HG02870 (cell line): ENCODE data around the gene TUBGCP5.
"Not testable (repeated sequence)": the region's sequence is repeated elsewhere in the genome, so short reads cannot be mapped to it uniquely, and the experiment has no call there.

ENCODE experiments used
- ATAC-seq: cut with Tn5 transposase; IDR thresholded peaks from one replicate; pipeline ENCODE4 v1.9.1; 2021; ENCODE audit warnings: mild to moderate bottlenecking, moderate library complexity; ENCODE audit not compliant: unreplicated experiment

TUBGCP5 gene

DNA sequence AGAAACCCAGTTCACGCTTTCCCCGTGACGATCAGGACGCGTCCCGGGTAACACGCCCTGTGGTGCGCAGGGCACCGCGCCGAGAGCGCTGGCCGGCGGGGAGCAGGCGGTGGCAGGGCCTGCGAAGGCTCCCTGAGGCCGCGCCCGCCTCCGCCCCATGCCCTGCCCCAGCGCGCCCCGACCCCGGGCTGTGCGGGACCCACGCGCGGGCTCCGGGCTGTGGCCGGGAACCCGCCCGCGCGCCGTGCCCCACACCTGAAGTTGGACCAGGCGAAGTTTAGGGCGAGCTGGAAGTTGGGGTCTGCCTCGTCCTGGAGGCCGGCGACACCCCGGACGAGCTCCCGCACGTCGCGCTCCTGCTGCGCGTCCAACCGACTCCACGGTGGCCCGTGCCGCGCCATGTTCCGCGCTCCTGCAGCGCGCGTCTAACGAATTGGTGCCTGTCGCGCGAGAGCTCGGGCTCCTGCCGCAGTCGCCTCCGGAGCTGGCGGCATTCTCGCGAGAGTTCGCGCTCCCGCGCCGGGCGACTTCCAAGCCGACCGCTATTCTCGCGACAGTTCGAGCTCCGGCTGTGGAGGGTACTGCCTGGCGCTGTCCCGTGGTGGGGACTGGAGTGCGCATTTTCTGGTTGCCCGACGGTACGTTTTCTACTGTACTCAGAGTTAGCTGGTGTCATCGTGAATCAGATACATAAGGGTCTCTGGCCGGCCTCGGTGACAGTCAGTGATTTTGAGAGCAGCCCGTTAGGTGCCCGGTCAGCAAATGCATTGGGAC, at the start of gene TUBGCP5:
TSS of gene TUBGCP5 (minus strand) at position 427 of the 774 bp plus-strand sequence. CDS start at position 401, 26 bp downstream.
- peak; percentile 86 for ATAC-seq

DNA sequence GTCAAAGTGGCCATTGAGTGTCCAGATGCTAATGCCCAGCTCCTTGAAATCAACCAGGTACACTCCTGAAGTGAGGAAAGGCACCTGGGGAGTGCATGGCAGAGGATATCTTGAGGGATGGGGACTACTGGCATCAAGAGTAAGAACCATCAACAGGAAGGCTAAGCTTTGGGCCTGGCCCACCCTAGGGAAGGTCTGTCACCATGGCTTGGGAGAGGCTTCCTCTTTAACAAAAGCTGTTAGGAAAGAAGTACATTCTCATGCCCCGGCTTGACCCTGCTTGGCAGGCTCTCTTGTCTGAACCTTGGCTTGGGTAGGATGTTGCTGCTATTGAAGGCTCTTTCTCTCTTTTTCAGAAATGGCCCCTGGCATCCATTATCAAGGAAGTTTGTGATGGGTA, 43.7 kb upstream of the TUBGCP5 start:
- ATAC-seq, result no peak

DNA sequence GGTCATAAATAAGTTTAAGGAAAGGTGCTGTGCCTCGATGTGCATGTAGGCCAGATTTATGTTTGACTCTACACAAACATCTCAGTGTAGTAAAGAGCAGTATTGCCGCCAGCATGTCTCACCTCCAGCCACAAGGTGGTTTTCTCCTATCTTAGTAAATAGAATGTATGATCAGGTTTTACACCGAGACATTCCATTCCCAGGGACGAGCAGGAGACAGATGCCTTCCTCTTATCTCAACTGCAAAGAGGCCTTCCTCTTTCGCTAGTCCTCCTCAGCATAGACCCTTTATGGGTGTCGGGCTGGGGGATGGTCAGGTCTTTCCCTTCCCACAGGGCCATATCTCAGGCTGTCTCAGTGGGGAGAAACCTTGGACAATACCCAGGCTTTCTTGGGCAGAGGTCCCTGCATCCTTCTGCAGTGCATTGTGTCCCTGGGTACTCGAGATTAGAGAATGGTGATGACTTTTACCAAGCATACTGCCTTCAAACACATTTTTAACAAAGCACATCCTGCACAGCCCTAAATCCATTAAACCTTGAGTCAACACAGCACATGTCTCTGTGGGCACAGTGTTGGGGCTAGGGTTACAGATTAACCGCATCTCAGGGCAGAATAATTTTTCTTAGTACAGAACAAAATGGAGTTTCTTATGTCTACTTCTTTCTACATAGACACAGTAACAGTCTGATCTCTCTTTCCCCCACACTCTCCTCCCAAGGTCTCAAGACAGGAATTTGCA, 42.8 kb upstream of the TUBGCP5 start:
- ATAC-seq, result not testable (repeated sequence)

DNA sequence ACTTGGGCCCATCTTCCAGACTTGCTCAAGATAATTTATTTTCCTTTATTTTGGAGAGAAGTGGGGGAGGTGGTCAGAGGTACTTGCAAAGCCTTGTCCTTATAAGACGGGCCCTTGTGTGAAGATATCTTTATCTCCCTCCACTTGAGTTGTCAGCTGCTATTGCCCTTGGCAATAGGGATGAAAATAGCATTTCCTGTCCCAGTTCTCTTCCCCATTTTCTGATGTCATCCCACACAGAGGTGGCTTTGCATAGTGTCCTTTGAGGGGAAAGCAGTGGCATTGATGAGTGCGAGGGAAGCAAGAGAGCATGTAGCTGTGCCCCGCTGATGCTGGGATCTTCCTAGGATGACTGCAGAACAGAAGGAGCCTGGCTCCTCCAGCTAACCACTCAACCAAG, 41.9 kb upstream of the TUBGCP5 start:
- no peak for ATAC-seq

DNA sequence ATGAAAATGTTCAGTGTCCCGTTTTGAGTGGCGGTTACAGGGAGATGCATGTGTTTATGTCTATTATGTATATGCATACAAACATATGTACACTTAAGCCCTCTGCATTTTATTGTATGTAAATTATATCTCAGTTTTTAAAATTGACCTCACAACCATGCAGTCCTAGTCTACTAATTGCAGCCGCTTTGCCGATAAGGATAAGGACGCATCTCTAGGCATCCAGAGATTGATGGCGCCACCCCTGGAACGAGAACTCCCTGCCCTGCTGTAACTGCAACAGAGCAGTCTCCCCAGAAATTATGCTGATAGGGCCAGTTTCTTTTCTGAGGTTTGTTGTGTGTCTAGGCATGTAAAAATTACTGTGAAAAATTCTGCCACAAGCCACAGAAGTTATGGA, 40.4 kb upstream of the TUBGCP5 start:
- ATAC-seq, result no peak

DNA sequence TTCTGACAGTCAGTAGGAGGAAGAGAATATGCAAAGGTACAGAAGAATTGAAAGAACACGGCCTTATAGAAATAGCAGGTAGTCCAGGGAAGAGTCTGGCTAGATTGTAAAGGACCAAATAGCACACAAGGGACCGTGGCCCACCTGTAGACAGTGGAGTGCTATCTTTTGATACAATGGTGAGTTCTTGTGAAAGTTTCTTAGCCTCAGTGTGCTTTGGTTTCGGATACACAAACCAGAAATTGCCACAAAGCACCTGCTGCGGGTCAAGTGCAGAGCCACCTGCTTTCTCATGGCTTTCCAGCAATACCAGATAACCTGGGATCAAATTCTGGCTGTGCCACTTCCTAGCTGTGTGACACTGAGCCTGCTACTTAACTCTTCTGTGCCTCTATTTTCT, 36.6 kb upstream of the TUBGCP5 start:
- ATAC-seq, result no peak

DNA sequence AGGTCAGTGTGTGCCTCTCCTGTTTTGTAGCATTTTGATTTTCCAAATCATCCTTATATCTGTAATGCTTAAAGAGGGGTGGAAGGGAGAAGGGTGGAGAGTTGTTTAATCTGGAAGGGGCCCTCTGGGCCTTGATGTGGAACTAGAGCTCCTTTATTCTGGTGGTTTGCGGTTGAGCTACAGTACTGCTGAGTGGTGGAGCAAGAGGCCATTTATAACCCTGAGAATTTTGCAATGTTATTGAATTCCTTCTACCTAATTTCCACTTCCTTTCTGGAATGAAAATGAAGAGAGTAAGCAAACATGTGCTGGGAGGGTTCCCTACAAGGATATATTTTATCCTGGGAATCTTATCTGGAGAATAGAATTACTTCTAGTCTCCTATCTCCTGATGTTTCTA, 35.3 kb upstream of the TUBGCP5 start:
- ATAC-seq, result no peak

DNA sequence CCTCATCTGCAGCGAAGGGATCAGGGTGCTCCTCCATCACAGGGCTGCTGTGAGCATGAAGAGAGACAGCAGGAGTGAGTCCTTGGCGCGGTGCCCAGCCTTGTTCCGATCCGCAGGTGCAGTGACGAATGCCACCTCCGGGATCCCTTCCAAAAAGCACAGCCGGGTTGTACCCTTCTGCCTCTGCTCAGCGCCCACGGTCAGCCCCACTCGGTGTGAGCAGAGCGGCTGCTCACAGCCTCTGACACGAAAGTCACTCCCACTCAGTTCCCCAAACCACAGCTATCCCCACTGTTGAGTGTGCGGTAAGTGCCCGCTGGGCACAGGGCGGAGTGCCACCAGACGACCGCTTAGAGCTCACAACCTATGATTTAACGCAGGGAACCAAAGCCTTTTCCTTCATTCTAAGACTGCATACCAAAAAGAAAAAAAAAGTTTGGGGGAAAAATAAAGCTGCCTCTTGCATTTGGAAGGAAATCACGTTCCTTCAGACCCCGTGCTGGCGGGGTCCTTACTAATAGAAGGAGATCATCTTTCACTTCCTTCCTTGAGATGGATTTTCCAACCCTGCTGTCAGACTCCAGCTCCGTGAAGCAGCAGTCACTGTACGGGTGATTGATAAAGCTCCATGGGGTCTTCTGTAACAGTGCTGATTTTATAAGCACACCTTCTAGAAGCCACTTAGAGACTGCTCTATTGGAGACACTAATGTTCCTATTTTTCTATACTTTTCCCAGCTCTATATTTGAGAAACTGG, 34.7 kb upstream of the TUBGCP5 start:
- no peak for ATAC-seq

DNA sequence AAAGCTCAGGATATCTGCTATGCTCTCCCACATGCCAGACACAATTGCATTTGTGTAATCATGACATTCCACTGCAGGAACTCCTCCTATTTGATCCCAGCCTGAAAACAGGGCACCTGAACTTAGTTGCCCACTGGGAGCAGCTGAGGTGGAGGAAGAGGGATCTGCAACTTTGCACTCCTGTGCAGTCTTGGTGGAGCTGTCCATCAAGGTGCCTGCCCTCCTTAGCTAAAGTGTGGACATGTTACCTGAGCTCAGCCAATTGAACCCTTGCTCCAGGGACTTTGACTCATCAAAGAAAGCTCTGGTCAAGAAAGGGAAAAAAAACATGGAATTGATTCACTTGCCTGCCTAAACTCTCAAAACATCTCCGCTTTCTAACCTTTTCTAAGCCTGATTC, 33.3 kb upstream of the TUBGCP5 start:
- no peak for ATAC-seq

DNA sequence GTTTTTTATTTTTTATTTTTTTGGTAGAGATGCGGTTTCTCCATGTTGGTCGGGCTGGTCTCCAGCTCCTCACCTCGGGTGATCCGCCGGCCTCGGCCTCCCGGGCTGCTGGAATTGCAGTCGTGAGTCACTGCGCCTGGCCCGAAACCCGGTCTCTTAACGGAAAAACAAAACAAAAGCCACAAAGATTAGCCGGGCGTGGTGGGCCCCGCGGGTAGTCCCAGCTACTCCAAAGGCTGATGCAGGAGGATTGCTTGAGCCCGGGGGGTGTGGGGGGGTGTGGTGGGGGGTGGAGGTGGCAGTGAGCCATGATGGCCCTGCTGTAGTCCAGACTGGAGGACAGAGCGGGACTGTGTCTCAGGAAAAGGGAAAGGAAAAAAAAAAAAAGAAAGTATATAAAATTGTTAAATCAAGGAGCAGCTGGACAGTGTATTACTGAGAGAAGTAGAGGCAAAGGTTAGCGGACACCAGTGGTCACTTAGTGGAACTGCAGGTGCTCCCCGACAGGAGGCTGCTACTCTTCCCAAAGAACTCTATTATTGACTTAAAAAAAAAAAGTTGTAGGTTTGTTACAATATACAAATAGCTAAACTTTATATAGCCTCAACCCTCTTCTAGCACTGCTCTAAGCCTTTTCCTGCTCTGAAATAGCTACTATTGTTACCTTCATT, 30.3 kb upstream of the TUBGCP5 start:
- no peak for ATAC-seq

DNA sequence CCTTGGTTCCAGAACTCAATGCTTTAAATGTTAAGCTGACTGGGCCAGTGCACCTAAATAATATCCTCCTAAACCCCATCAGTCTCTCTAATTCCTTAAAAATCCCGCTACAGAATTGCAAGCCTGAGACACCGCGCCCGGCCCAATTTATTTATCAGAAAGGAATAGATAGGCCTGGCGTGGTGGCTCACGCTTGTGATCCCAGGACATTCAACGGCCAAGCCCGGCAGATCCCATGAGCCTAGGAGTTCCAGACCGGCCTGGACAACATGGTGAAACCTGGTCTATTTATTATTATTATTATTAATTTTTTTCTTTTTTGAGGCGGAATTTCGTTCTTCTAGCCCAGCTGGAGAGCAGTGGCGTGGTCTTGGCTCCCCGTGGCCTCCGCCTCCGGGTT, 28.0 kb upstream of the TUBGCP5 start:
- ATAC-seq, result no peak

DNA sequence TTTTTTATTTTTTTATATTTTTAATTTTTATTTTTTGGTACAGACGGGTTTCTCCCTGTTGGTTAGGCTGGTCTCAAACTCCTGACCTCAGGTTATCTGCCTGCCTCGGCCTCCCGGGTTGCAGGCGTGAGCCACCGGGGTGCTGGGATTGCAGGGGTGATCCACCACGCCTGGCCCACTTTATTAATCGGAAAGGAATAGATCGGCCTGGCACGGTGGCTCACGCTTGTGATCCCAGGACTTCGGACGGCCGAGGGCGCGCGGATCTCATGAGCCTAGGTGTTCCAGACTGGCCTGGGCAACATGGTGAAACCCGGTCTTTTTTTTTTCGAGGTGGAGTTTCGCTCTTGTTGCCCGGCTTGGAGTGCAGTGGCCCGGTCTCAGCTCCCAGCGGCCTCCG, 26.5 kb upstream of the TUBGCP5 start:
- ATAC-seq, result no peak

DNA sequence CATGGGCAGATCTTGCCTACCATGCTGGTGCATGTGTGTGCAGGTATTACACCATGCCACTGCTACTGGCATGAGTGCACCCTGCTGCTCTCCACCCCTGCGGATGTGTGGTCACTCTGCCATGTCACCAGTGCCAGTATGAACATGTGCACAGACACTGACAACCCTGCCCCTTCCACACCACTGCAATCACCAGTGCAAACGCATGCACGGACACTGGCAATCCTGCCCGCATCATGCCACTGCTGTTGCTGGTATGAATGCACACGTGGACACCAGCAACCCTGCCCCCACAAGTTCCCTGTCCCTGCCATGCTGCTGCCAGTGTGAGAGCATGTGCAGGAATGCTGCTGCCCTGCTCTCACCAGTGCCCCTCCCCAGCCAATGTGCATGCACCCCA, 24.8 kb upstream of the TUBGCP5 start:
- ATAC-seq, result no peak

DNA sequence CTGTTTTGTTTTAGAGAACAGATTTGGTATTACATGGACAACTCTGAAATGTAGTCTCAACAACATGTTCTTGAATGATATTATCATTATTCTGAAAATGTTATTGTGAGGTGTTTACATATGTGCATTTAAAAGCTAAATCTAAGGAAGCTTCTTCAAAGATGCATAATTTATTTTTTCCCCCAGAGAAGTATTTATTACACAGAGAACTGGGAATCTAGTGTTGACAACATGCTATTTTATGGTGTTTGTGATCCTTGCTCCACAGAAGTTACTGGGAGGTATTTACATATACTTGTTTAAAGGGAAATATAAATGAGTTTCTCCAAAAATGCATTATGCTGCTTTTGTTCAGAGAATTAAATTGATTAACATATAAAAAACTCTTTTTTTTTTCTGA, 18.3 kb upstream of the TUBGCP5 start:
- no peak for ATAC-seq

DNA sequence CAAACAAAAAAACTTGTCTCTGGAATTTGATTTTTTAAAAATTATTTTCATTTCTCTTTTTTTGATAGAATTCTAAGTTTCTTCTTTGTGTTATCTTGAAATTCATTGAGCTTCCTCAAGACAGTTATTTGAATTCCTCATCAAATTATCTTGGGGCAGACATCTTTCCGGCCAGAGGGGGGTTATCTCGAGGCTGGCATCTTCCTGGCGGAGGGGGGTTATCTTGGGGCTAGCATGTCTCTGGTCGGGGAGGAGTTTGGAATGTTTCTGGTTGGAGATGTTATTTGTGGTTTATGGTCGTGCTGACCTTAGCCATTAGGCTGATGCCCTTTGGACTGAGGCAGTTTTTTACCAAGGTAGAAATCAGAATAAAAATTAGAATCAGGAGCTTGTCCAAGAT, 15.9 kb upstream of the TUBGCP5 start:
- ATAC-seq, result no peak

DNA sequence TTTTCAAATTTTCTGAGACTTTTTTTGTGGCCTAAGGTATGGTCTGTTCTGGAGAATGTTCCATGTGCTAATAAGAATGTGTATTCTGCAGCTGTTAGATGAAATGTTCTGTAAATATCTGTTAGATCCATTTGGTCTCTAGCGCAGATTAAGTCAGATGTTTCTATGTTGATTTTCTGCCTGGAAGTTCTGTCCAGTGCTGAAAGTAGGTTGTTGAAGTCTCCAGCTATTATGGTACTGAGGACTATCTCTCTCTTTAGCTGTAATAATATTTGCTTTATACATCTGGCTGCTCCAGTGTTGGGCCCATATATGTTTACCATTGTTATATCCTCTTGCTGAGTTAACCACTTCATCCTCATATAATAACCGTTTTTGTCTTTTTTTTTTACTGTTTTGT, 13.2 kb upstream of the TUBGCP5 start:
- no peak for ATAC-seq

DNA sequence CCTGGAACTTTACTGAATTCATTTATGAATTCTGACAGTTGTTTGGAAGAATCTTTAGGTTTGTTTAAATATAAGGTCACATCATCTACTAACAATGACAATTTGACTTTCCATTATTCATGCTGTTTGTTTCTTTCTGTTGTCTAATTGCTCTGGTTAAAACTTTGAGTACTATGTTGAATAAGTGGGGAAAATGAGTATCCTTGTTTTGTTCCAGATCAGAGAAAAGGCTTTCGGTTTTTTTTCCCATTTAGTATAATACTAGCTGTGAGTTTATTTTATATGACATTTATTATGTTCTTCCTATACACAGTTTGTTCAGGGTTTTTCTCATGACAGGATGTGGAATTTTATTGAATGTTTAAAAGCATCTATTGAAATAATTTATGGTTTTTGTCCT, 11.3 kb upstream of the TUBGCP5 start:
- no peak for ATAC-seq

DNA sequence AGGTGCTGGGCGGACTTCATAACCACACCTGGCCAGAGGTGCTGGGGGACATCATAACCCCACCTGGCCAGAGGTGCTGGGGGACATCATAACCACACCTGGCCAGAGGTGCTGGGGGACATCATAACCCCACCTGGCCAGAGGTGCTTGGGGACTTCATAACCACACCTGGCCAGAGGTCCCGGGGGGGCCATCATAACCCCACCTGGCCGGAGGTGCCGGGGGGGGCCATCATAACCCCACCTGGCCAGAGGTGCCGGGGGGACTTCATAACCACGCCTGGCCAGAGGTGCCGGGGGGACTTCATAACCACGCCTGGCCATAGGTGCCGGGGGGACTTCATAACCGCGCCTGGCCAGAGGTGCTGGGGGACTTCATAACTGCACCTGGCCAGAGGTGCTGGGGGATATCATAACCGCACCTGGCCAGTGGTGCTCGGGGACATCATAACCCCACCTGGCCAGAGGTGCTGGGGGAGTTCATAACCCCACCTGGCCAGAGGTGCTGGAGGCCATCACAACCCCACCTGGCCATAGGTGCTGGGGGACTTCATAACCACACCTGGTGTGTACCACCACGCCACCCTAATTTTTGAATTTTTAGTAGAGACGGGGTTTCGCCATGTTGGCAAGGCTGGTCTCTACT, 10.7 kb upstream of the TUBGCP5 start:
- no peak for ATAC-seq

DNA sequence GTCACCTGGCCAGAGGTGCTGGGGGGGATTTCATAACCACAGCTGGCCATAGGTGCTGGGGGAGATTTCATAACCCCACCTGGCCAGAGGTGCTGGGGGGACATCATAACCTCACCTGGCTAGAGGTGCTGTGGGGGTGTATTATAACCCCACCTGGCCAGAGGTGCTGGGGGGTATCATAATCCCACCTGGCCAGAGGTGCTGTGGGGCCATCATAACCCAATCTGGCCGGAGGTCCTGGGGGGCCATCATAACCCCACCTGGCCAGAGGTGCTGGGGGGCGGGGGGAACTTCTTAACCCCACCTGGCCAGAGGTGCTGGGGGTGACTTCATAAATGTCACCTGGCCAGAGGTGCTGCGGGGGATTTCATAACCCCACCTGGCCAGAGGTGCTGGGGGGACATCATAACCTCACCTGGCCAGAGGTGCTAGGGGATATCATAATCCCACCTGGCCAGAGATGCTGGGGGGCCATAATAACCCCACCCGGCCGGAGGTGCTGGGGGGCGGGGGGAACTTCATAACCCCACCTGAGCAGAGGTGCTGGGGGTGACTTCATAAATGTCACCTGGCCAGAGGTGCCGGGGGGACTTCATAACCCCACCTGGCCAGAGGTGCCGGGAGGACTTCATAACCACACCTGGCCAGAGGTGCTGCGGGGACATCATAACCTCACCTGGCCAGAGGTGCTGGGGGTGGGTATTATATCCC, 9.4 kb upstream of the TUBGCP5 start:
- not testable (repeated sequence) for ATAC-seq

DNA sequence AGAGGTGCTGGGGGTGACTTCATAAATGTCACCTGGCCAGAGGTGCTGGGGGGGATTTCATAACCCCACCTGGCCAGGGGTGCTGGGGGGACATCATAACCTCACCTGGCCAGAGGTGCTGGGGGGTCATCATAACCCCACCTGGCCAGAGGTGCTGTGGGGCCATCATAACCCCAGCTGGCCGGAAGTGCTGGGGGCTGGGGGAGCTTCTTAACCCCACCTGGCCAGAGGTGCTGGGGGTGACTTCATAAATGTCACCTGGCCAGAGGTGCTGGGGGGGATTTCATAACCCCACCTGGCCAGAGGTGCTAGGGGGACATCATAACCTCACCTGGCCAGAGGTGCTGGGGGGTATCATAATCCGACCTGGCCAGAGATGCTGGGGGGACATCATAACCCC, 4.6 kb upstream of the TUBGCP5 start:
- not testable (repeated sequence) for ATAC-seq
